PFSK-1 (cell line): ENCODE data around the gene MYRF.

Experiments
- FOXP2 ChIP-seq: optimal IDR thresholded peaks from 2 replicates; pipeline ENCODE3; 2011; ENCODE audit warnings: borderline replicate concordance, control low read depth, inconsistent platforms; ENCODE audit not compliant: insufficient read depth; ENCODE audit errors: extremely low read length, extremely low read depth
- POLR2AphosphoS5 ChIP-seq: IDR thresholded peaks from 2 replicates; pipeline ENCODE4 v1.6.1; 2012; ENCODE audit warnings: low read depth, mild to moderate bottlenecking, control low read depth, low read length, moderate library complexity
- SIN3A ChIP-seq: IDR thresholded peaks from 2 replicates; pipeline ENCODE4 v1.6.1; 2012; ENCODE audit warnings: mild to moderate bottlenecking, low read length, moderate library complexity, borderline replicate concordance; ENCODE audit not compliant: insufficient read depth
- TAF1 ChIP-seq: IDR thresholded peaks from 2 replicates; pipeline ENCODE4 v1.6.1; 2012; ENCODE audit warnings: low read length, control low read depth, borderline replicate concordance; ENCODE audit not compliant: insufficient read depth
- TF ChIP-seq, protein P1 (sequence below), 2 experiments: IDR thresholded peaks; 2 replicates each; pipeline versions ENCODE4 v1.6.1 to v1.8.0; 2011 to 2012; ENCODE audit warnings: low read depth in 2 of 2, low read length in 2 of 2, control low read depth in 1 of 2, inconsistent platforms in 1 of 2, mild to moderate bottlenecking in 1 of 2, moderate library complexity in 1 of 2; ENCODE audit not compliant: insufficient read depth in 1 of 2

Gene MYRF

DNA sequence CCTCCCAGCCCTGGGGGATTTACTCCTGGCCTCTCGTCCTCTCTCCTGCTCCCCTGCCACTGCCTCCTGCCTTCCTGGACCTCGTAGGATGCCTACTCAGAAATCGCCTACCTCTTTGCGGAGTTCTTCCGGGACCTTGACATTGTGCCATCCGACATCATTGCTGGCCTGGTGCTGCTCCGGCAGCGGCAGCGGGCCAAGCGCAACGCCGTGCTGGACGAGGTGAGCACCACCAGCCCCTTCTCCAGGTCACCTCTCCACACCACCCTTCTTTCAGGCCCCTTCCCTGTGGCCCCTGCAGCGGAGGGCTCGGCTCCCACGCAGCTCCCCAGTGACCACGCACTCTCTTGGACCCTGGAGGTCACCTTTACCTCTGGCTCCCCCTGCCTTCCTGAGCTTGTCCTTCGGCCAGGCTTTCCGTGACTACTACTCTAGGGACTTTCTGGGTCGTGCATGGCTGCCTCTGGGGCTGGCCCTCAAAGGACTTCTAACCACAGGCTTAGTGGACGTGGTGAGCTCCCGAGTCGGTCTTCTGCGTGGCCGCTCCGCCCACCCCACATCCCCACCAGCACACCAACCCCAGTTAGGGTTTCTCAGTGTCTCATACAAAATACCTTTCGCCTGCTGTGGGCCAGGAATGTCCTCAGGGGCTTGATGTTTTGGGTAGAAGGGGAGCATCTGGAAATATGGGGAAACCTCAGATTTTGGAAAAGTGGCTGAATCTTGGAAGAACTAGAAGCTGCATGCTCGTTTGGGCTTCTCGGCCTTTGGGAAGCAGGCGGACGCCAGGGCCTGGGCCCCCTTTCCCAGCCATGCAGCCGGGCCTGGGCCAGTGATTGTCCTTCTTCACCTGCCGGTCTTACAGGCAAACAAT, 24.1 kb upstream of the MYRF start:
- TF ChIP-seq POLR2AphosphoS5 (no peak), SIN3A (no peak), TAF1 (no peak), FOXP2 (no peak)
- TF ChIP-seq, protein P1, sequence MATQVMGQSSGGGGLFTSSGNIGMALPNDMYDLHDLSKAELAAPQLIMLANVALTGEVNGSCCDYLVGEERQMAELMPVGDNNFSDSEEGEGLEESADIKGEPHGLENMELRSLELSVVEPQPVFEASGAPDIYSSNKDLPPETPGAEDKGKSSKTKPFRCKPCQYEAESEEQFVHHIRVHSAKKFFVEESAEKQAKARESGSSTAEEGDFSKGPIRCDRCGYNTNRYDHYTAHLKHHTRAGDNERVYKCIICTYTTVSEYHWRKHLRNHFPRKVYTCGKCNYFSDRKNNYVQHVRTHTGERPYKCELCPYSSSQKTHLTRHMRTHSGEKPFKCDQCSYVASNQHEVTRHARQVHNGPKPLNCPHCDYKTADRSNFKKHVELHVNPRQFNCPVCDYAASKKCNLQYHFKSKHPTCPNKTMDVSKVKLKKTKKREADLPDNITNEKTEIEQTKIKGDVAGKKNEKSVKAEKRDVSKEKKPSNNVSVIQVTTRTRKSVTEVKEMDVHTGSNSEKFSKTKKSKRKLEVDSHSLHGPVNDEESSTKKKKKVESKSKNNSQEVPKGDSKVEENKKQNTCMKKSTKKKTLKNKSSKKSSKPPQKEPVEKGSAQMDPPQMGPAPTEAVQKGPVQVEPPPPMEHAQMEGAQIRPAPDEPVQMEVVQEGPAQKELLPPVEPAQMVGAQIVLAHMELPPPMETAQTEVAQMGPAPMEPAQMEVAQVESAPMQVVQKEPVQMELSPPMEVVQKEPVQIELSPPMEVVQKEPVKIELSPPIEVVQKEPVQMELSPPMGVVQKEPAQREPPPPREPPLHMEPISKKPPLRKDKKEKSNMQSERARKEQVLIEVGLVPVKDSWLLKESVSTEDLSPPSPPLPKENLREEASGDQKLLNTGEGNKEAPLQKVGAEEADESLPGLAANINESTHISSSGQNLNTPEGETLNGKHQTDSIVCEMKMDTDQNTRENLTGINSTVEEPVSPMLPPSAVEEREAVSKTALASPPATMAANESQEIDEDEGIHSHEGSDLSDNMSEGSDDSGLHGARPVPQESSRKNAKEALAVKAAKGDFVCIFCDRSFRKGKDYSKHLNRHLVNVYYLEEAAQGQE (IDR thresholded peaks at IDR 0.05; ENCODE audit: insufficient read depth in 1 of 2, low read depth in 2 of 2, low read length in 2 of 2) = no peak

DNA sequence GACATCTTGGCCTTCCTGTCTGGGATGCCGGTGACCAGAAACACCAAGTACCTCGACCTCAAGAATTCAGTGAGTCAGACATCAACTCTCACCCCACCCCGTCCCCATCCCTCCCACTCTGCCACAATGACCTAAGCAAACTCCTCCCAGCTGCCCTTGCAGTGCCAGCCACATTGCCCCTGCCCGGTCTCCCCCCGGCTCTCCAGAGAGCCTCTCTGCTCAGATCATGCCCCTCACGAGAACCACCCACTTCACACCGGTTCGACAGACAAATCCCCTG, 23.6 kb upstream of the MYRF start:
- TF ChIP-seq POLR2AphosphoS5 (no peak), TAF1 (no peak), FOXP2 (no peak), SIN3A (no peak)
- TF ChIP-seq, protein P1 (IDR thresholded peaks at IDR 0.05; ENCODE audit: insufficient read depth in 1 of 2, low read depth in 2 of 2, low read length in 2 of 2) = no peak

DNA sequence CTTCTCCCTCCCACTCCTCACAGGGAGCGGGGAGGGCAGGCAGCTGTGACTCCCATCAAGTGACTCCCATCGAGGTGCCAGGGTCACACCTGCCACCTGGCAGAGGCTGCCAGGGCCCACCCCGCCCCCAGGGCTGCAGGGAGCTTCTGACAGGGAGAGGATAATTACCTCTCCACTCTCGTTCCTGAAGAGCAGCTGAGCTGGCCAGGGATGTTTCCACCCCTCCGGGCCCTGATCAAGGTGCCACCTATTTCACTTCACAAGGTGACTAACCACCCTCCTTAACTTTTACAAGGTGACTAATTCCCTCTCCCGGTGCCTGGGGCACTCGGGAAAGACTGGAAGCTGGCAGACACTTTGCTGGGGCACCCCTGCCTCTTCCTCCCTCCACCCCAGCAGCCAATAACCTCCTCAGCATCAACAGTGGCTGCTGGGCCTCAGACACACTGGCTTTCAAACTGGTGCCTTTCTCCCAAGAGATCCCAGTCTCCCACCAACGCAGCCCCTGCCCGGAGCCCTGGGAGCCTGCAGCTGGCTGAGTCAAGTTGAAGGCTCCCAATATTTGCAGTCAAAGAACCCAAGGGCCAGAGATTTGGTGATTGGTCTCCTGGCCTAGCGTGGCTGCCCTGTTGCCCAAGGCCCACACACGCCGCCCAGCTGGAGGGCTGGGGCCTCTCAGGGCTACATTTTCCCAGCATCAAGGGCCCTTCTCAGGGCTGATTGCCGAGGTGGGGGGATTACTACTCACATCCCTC, 22.0 kb upstream of the MYRF start:
- TF ChIP-seq POLR2AphosphoS5 (no peak), TAF1 (no peak), FOXP2 (no peak), SIN3A (no peak)
- TF ChIP-seq, protein P1 (IDR thresholded peaks at IDR 0.05; ENCODE audit: insufficient read depth in 1 of 2, low read depth in 2 of 2, low read length in 2 of 2) = no peak

DNA sequence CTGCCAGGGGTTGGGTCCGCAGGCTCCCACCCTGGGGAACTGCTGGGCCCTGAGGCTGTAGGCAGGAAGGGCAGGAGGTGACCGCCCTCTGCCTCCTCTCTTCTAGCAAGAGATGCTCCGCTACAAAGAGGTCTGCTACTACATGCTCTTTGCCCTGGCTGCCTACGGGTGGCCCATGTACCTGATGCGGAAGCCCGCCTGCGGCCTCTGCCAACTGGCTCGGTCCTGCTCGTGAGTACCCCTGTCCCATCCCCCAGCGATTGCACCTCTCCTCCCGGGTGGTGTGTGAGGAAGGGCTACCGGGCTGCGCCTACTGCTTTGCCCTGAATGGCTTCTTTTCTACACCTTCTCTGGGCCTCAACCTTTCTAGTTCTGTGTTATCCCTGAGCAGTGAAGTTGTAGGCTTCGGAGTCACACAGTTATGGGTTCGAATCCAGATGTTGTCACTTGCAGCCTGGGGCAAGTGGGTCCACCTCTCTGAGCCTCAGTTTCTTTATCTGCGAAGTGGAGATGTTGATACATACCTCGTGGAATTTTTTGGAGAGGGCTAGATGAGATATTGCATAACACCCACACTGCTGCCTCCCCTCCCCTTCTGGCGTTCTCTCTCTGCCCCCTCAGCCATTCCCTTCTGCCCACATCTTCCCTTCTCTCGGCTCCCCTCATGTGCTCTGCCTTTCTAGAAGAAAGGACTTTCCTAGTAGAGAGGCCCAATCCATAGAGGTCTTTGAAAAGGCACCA, 21.1 kb upstream of the MYRF start:
- TF ChIP-seq TAF1 = no peak
- no peak for TF ChIP-seq FOXP2
- no peak for TF ChIP-seq POLR2AphosphoS5
- TF ChIP-seq, protein P1 (IDR thresholded peaks at IDR 0.05; ENCODE audit: insufficient read depth in 1 of 2, low read depth in 2 of 2, low read length in 2 of 2) = no peak
- TF ChIP-seq SIN3A = no peak
